Measurements from ENCODE around the gene ZSCAN12. TPM values are rescaled to one million over a fixed set of nuclear protein-coding genes. Genes with fewer than 3 reads are reported as not detected.

Gene ZSCAN12
- total RNA-seq: 5.4 and 6.6 TPM in 2 replicates

GRCh38 chr6:28399350-28400121 lies at the start of gene ZSCAN12:
Gene ZSCAN12, minus strand, starts transcription at chr6:28399747. Its CDS starts 1,342 bp downstream, at chr6:28398405.

GRCh38 chr6:28443112-28443773 lies 43.7 kb upstream of the ZSCAN12 start, which contains the start of gene ZSCAN23:
Gene ZSCAN23, minus strand, starts transcription at chr6:28443491. Its CDS starts 7,225 bp downstream, at chr6:28436266.

GRCh38 chr6:28349892-28350737 lies 49.4 kb downstream of the ZSCAN12 start, which contains the start of gene ZKSCAN3:
Gene ZKSCAN3, plus strand, starts transcription at chr6:28349947. Its CDS starts 9,640 bp downstream, at chr6:28359587.

DNA sequence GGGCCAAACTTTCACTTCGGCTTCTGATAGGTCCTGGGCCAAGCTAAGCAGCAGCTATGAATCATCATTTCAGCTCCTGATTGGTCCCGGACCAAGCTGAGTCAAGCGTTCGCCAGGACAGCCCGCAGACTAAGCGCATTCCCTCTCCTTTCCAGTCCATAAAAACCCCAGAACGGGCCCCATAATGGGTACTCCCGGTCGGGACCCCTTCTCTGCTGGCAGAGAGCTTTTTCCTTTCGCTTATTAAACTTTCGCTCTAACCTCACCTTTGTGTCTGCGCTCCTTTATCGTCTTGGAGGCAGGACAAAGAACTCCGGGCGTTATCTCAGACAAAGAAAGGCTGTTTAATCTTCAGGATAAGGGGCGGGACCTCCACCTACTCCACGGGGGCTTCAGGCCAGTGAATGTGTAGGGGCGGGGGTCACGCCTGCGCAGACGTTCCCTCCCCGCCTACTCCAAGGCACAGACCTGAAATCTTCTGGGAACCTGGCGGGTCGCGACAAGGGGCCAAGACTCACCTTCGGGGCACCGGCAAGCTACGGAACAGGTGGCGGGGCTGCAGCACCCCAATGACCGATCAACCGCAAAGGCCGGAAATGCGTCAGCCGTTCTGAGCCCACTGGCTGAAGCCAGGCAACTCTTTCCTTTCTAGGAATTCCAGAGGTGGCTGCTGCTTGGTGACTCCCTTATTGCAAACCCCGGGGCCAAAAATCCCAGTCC lies 63.8 kb downstream of the ZSCAN12 start, which contains the start of gene ZSCAN31:
Gene ZSCAN31, minus strand, starts transcription at position 585 of the 720 bp plus-strand sequence. CDS start 6,465 bp downstream, outside the sequence.

Other genes starting within 250 kb of the ZSCAN12 start
- 7.3 and 8.8 TPM in 2 replicates for gene ZSCAN9, start 174.5 kb downstream of the ZSCAN12 start, total RNA-seq
- 5.3 and 5.6 TPM in 2 replicates for gene ZKSCAN4, start 147.5 kb downstream of the ZSCAN12 start, total RNA-seq
- 1.8 and 2.0 TPM in 2 replicates for gene NKAPL, start 140.4 kb downstream of the ZSCAN12 start, total RNA-seq
- 9.1 and 12.3 TPM in 2 replicates for gene ZSCAN26, start 132.6 kb downstream of the ZSCAN12 start, total RNA-seq
- gene PGBD1, start 118.2 kb downstream of the ZSCAN12 start, total RNA-seq: 2.7 and 3.3 TPM in 2 replicates
- 7.8 and 16.2 TPM in 2 replicates for gene ZSCAN31, start 63.6 kb downstream of the ZSCAN12 start, total RNA-seq
- gene ZKSCAN3, start 49.8 kb downstream of the ZSCAN12 start, total RNA-seq: 3.7 and 5.0 TPM in 2 replicates
- 4.4 and 6.0 TPM in 2 replicates for gene ZSCAN23, start 43.7 kb upstream of the ZSCAN12 start, total RNA-seq
- gene GPX6, start 116.0 kb upstream of the ZSCAN12 start, total RNA-seq: not detected in 2 replicates
- not detected in 2 replicates for gene GPX5, start 126.1 kb upstream of the ZSCAN12 start, total RNA-seq